ENCODE results near the gene ILDR2. TPM values are rescaled to one million over a fixed set of nuclear protein-coding genes. Genes with fewer than 3 reads are reported as not detected.
A peak's percentile ranks its signal among the peaks of the same experiment; 100 is the strongest.

Gene ILDR2
- total and polyA plus RNA-seq, 2 donors (not counting 1 experiment from before 2014, with no cell fraction given) = under 0.01 to 0.14 TPM

GRCh38 chr1:166876540-166876838 lies 98.9 kb downstream of the ILDR2 start:
- no peak for DNase-seq (ENCODE audit: low read depth in 2 of 2)

GRCh38 chr1:166875734-166876539 lies 99.4 kb downstream of the ILDR2 start, which contains the start of gene TADA1:
TSS of gene TADA1 (minus strand) at chr1:166876264. CDS start at chr1:166876233, 31 bp downstream.
- peaks cover 1% of the 10 kb centered on the region for H4K20me1 ChIP-seq (ENCODE audit: control insufficient read depth, extremely low read depth, insufficient read depth, low read length)
- H3K9ac ChIP-seq (ENCODE audit: insufficient read depth, low read length) = peak within 1 kb of the TSS; percentile 77
- H3K36me3 ChIP-seq (ENCODE audit: control insufficient read depth, insufficient read depth, low read length) = peaks cover 2% of the 10 kb centered on the region
- H3K79me2 ChIP-seq (ENCODE audit: control insufficient read depth, insufficient read depth, low read length) = peaks cover 21% of the 10 kb centered on the region
- H2AFZ ChIP-seq (ENCODE audit: low read length) = peak within 1 kb of the TSS; percentile 78
- H3K4me3 ChIP-seq (replicated peaks in 1 of 4; ENCODE audit: control extremely low read depth in 1 of 4, insufficient read depth in 1 of 4, low read depth in 3 of 4, low read length in 4 of 4) = peak within 1 kb of the TSS; percentile 66 to 93 (median 72)
- no peaks in the 10 kb centered on the region for H3K4me1 ChIP-seq (ENCODE audit: control insufficient read depth, extremely low read depth, insufficient read depth, low read length)
- no peak for TF ChIP-seq CTCF (conservative IDR thresholded peaks at IDR 0.05 in 1 of 2, IDR thresholded peaks at IDR 0.05 in 1 of 2; ENCODE audit: low read depth in 1 of 2, low read length in 2 of 2)
- TF ChIP-seq EZH2 (IDR thresholded peaks at IDR 0.05; ENCODE audit: low read length, missing control alignments) = no peak
- peak within 1 kb of the TSS; percentile 77 for H3K27ac ChIP-seq (ENCODE audit: insufficient read depth, low read length)
- peak; percentile 97 to 98 for DNase-seq (ENCODE audit: low read depth in 2 of 2)
- no peaks in the 10 kb centered on the region for H3K27me3 ChIP-seq (ENCODE audit: control insufficient read depth, insufficient read depth, low read length)
- no peaks in the 10 kb centered on the region for H3K9me3 ChIP-seq (ENCODE audit: control insufficient read depth, insufficient read depth, low read depth, low read length)
- H3K4me2 ChIP-seq (ENCODE audit: extremely low read depth, insufficient read depth, low read length) = peak within 1 kb of the TSS; percentile 46

More at GRCh38 chr1:166876540-166876838, 98.9 kb downstream of the ILDR2 start:
- H3K9ac ChIP-seq (ENCODE audit: insufficient read depth, low read length) = no peak overlapping the region
- no peaks in the 10 kb centered on the region for H3K27me3 ChIP-seq (ENCODE audit: control insufficient read depth, insufficient read depth, low read length)
- H3K27ac ChIP-seq (ENCODE audit: insufficient read depth, low read length) = no peak overlapping the region
- no peaks in the 10 kb centered on the region for H3K4me1 ChIP-seq (ENCODE audit: control insufficient read depth, extremely low read depth, insufficient read depth, low read length)
- H2AFZ ChIP-seq (ENCODE audit: low read length) = peak overlapping the region; percentile 23
- H3K4me3 ChIP-seq (replicated peaks in 1 of 4; ENCODE audit: control extremely low read depth in 1 of 4, insufficient read depth in 1 of 4, low read depth in 3 of 4, low read length in 4 of 4) = peak overlapping the region; percentile 66 to 93 (median 72)
- peaks cover 19% of the 10 kb centered on the region for H3K79me2 ChIP-seq (ENCODE audit: control insufficient read depth, insufficient read depth, low read length)
- no peaks in the 10 kb centered on the region for H3K9me3 ChIP-seq (ENCODE audit: control insufficient read depth, insufficient read depth, low read depth, low read length)
- H3K36me3 ChIP-seq (ENCODE audit: control insufficient read depth, insufficient read depth, low read length) = peaks cover 2% of the 10 kb centered on the region
- TF ChIP-seq CTCF (conservative IDR thresholded peaks at IDR 0.05 in 1 of 2, IDR thresholded peaks at IDR 0.05 in 1 of 2; ENCODE audit: low read depth in 1 of 2, low read length in 2 of 2) (peak; percentile 9 to 15), EZH2 (IDR thresholded peaks at IDR 0.05; ENCODE audit: low read length, missing control alignments) (no peak)
- H4K20me1 ChIP-seq (ENCODE audit: control insufficient read depth, extremely low read depth, insufficient read depth, low read length) = peaks cover 1% of the 10 kb centered on the region
- peak overlapping the region; percentile 46 for H3K4me2 ChIP-seq (ENCODE audit: extremely low read depth, insufficient read depth, low read length)

GRCh38 chr1:166875302-166875733 lies 100.0 kb downstream of the ILDR2 start:
- Histone ChIP-seq H4K20me1 (ENCODE audit: control insufficient read depth, extremely low read depth, insufficient read depth, low read length) (peaks cover 1% of the 10 kb centered on the region), H3K27me3 (ENCODE audit: control insufficient read depth, insufficient read depth, low read length) (no peaks in the 10 kb centered on the region), H2AFZ (ENCODE audit: low read length) (peak overlapping the region; percentile 78), H3K4me1 (ENCODE audit: control insufficient read depth, extremely low read depth, insufficient read depth, low read length) (no peaks in the 10 kb centered on the region), H3K79me2 (ENCODE audit: control insufficient read depth, insufficient read depth, low read length) (peaks cover 21% of the 10 kb centered on the region), H3K4me3 (replicated peaks in 1 of 4; ENCODE audit: control extremely low read depth in 1 of 4, insufficient read depth in 1 of 4, low read depth in 3 of 4, low read length in 4 of 4) (peak overlapping the region; percentile 66 to 93 (median 72)), H3K27ac (ENCODE audit: insufficient read depth, low read length) (peak overlapping the region; percentile 77), H3K9ac (ENCODE audit: insufficient read depth, low read length) (peak overlapping the region; percentile 77), H3K36me3 (ENCODE audit: control insufficient read depth, insufficient read depth, low read length) (peaks cover 2% of the 10 kb centered on the region), H3K9me3 (ENCODE audit: control insufficient read depth, insufficient read depth, low read depth, low read length) (no peaks in the 10 kb centered on the region), H3K4me2 (ENCODE audit: extremely low read depth, insufficient read depth, low read length) (peak overlapping the region; percentile 26)
- TF ChIP-seq CTCF (conservative IDR thresholded peaks at IDR 0.05 in 1 of 2, IDR thresholded peaks at IDR 0.05 in 1 of 2; ENCODE audit: low read depth in 1 of 2, low read length in 2 of 2) (no peak), EZH2 (IDR thresholded peaks at IDR 0.05; ENCODE audit: low read length, missing control alignments) (no peak)
- no peak for DNase-seq (ENCODE audit: low read depth in 2 of 2)
